ENCODE measurements around the gene TPX2.

DNA sequence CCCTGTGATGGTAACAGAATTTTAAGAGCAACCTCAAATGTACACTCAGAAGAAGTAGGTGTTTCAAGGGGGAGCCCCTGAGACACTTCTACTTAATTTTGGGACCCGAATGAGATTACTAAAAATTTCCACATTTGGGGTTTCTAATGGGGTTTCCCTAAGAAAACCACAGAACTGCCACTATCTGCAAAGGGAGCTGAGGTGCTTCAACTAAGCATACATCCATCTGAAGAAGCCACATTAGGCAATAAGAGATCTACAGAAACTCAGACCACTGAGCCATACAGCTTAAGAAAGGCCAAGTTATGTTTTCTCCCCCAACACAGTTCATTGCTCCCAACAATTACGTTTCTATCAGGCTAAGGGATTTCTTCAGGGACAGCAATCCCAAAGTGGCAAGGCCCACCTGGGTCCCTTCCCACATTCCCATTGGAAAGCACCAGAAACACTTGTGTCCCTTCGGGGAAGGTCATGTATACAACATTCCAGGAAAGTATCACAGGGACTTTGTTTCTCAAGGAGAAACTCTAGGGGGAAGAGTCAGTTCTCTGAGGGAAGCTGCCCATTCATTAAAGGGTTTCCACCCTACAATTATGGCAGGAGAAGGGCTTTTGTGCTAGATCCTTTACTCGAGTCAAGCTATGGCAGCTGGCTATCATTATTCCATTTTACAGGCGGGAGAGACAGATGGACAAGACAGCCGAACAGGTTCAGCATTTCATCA, 21.4 kb upstream of the TPX2 start:
- TF ChIP-seq EZH2phosphoT487 (IDR thresholded peaks at IDR 0.05; ENCODE audit: insufficient read depth, low read depth), result no peak
- no peak for TF ChIP-seq EZH2 (IDR thresholded peaks at IDR 0.05; ENCODE audit: insufficient read depth, poor library complexity, severe bottlenecking)
